SK-N-SH (cell line): ENCODE measurements around the gene CAPN7. TPM values are rescaled to one million over a fixed set of nuclear protein-coding genes. Genes with fewer than 3 reads are reported as not detected.

Experiments
- CTCF ChIA-PET: fragments of 300-600, 350-600 bp; formaldehyde crosslinking; extraction: SDS; loops from one replicate; lab custom pipeline; 2021; lab: Yijun Ruan, JAX
- POLR2A ChIA-PET: fragments of 350-600 bp; sonication (Branson Sonifier 250); formaldehyde crosslinking; extraction: SDS; loops from one replicate; lab custom pipeline; 2020; ENCODE audit warnings: antibody characterized with exemption, inconsistent platforms; lab: Yijun Ruan, JAX
- DNase-seq: peaks from one replicate; pipeline ENCODE4 v3.0.0; 2012
- H2AFZ ChIP-seq: fragments of 200-600 bp; sonication (generic); 2 replicates; pipeline ENCODE4 v1.8.1; 2016; ENCODE audit warnings: antibody characterized with exemption, mild to moderate bottlenecking, low read depth
- H3F3A ChIP-seq: fragments of 200-600 bp; sonication (generic); replicated peaks from 2 replicates; pipeline ENCODE3; 2016; ENCODE audit warnings: antibody characterized with exemption, mild to moderate bottlenecking; ENCODE audit not compliant: insufficient read depth
- H3K27ac ChIP-seq, 2 experiments: fragments of 200-500 bp in 1 of 2; fragments of 200-600 bp in 1 of 2; sonication (Bioruptor generic) in 1 of 2; sonication (generic), shearing (Covaris generic) in 1 of 2; 2 replicates each; pipeline versions ENCODE4 v1.5.1 to v1.6.1; 2014 to 2016; ENCODE audit warnings: low read depth in 2 of 2, inconsistent platforms in 1 of 2, low read length in 1 of 2, mild to moderate bottlenecking in 1 of 2, mixed read lengths in 1 of 2
- H3K27me3 ChIP-seq: fragments of 200-600 bp; sonication (generic), shearing (Covaris generic); 2 replicates; pipeline ENCODE4 v1.6.1; 2016; ENCODE audit warnings: mixed run types; ENCODE audit not compliant: insufficient read depth
- H3K36me3 ChIP-seq, 2 experiments: fragments of 200-500 bp in 1 of 2; fragments of 200-600 bp in 1 of 2; sonication (Bioruptor generic) in 1 of 2; sonication (generic) in 1 of 2; replicated peaks in 1 of 2; 2 replicates each; pipeline versions ENCODE3 to v1.5.1; 2014 to 2016; ENCODE audit warnings: low read length in 1 of 2, mild to moderate bottlenecking in 1 of 2; ENCODE audit not compliant: insufficient read depth in 2 of 2, control insufficient read depth in 1 of 2
- H3K4me1 ChIP-seq, 2 experiments: fragments of 200-500 bp in 1 of 2; fragments of 200-600 bp in 1 of 2; sonication (Bioruptor generic) in 1 of 2; sonication (generic), shearing (Covaris generic) in 1 of 2; 2 replicates each; pipeline versions ENCODE4 v1.5.1 to v1.6.1; 2014 to 2016; ENCODE audit warnings: low read depth in 1 of 2, low read length in 1 of 2, mixed run types in 1 of 2; ENCODE audit not compliant: insufficient read depth in 2 of 2, control insufficient read depth in 1 of 2
- H3K4me2 ChIP-seq: fragments of 200-600 bp; sonication (generic), shearing (Covaris generic); 2 replicates; pipeline ENCODE4 v1.6.1; 2017; ENCODE audit warnings: mixed run types
- H3K4me3 ChIP-seq, 2 experiments: fragments of 200-500 bp in 1 of 2; fragments of 200-600 bp in 1 of 2; sonication (Bioruptor generic) in 1 of 2; sonication (generic), shearing (Covaris generic) in 1 of 2; 2 replicates each; pipeline versions ENCODE4 v1.5.1 to v1.8.1; 2014 to 2016; ENCODE audit warnings: low read depth in 2 of 2, inconsistent platforms in 1 of 2, low read length in 1 of 2, mild to moderate bottlenecking in 1 of 2, mixed read lengths in 1 of 2, moderate library complexity in 1 of 2
- H3K79me2 ChIP-seq: fragments of 200-600 bp; sonication (generic); 2 replicates; pipeline ENCODE4 v1.8.1; 2017; ENCODE audit warnings: mild to moderate bottlenecking; ENCODE audit not compliant: insufficient read depth
- H3K9ac ChIP-seq: fragments of 200-600 bp; sonication (generic); 2 replicates; pipeline ENCODE4 v1.6.1; 2017; ENCODE audit warnings: mixed run types
- H3K9me2 ChIP-seq: fragments of 200-600 bp; sonication (generic); 2 replicates; pipeline ENCODE4 v1.6.1; 2017; ENCODE audit warnings: mixed run types
- H3K9me3 ChIP-seq: fragments of 200-600 bp; sonication (generic); 2 replicates; pipeline ENCODE4 v1.6.1; 2017; ENCODE audit warnings: mixed run types, mild to moderate bottlenecking, moderate library complexity
- H4K20me1 ChIP-seq: fragments of 200-600 bp; sonication (generic); 2 replicates; pipeline ENCODE4 v1.6.1; 2017; ENCODE audit warnings: mild to moderate bottlenecking, mixed run types; ENCODE audit not compliant: insufficient read depth
- CHD2 ChIP-seq: fragments of 150-350 bp; IDR thresholded peaks from 2 replicates; pipeline ENCODE4 v1.6.1; 2018; ENCODE audit warnings: low read length; ENCODE audit not compliant: partially characterized antibody
- ELF1 ChIP-seq: IDR thresholded peaks from 2 replicates; pipeline ENCODE4 v1.4.0; 2012
- EZH2phosphoT487 ChIP-seq: fragments of 200-600 bp; sonication (generic); IDR thresholded peaks from 2 replicates; pipeline ENCODE4 v1.6.1; 2017; ENCODE audit warnings: low read depth, mixed run types, mild to moderate bottlenecking, antibody characterized with exemption, moderate library complexity, borderline replicate concordance
- FOSL2 ChIP-seq: IDR thresholded peaks from 2 replicates; pipeline ENCODE4 v1.4.0; 2012; ENCODE audit warnings: low read depth, mild to moderate bottlenecking, moderate library complexity, borderline replicate concordance
- FOXM1 ChIP-seq: IDR thresholded peaks from 2 replicates; pipeline ENCODE4 v1.4.0; 2012; ENCODE audit warnings: low read depth, mild to moderate bottlenecking
- GATA2 ChIP-seq: sonication (generic); formaldehyde crosslinking; IDR thresholded peaks from 2 replicates; pipeline ENCODE4 v1.5.0; 2020; ENCODE audit warnings: mild to moderate bottlenecking, missing genetic modification reagents
- JUND ChIP-seq: IDR thresholded peaks from 2 replicates; pipeline ENCODE4 v1.4.0; 2012
- MEF2A ChIP-seq: IDR thresholded peaks from 2 replicates; pipeline ENCODE4 v1.4.0; 2012; ENCODE audit warnings: low read depth, borderline replicate concordance
- MXI1 ChIP-seq: IDR thresholded peaks from 2 replicates; pipeline ENCODE4 v1.6.1; 2012; ENCODE audit warnings: mild to moderate bottlenecking, low read depth, low read length, improper control_type of control experiment
- NFIC ChIP-seq: IDR thresholded peaks from 2 replicates; pipeline ENCODE4 v1.4.0; 2012; ENCODE audit warnings: borderline replicate concordance
- RAD21 ChIP-seq: IDR thresholded peaks from 2 replicates; pipeline ENCODE4 v1.6.1; 2012; ENCODE audit warnings: mild to moderate bottlenecking, low read length
- RCOR1 ChIP-seq: fragments of 150-350 bp; IDR thresholded peaks from 2 replicates; pipeline ENCODE4 v1.6.1; 2017; ENCODE audit warnings: antibody characterized with exemption, low read length
- TAF1 ChIP-seq: IDR thresholded peaks from 2 replicates; pipeline ENCODE4 v1.6.1; 2012; ENCODE audit warnings: low read depth, mild to moderate bottlenecking, low read length, moderate library complexity, borderline replicate concordance
- TCF12 ChIP-seq: IDR thresholded peaks from 2 replicates; pipeline ENCODE4 v1.4.0; 2012
- USF2 ChIP-seq: fragments of 150-350 bp; IDR thresholded peaks from 2 replicates; pipeline ENCODE4 v1.6.1; 2017; ENCODE audit warnings: antibody characterized with exemption, low read length, low read depth, borderline replicate concordance
- YY1 ChIP-seq: IDR thresholded peaks from 2 replicates; pipeline ENCODE4 v1.4.0; 2012; ENCODE audit warnings: low read depth, mild to moderate bottlenecking
- WGBS: methylation state at CpG from one replicate; pipeline ENCODE4 v1.1.6; 2017; ENCODE audit warnings: low lambda C conversion rate; 5-methylcytosine and 5-hydroxymethylcytosine counted together
- polyA plus RNA-seq, 3 experiments: library from polyadenylated mRNA; depleted of rRNA; stranded (reverse); fragments of >200 nt; gene quantifications; 2 replicates each; pipeline ENCODE4 v1.2.3, GENCODE V29; 2012
- TF ChIP-seq, protein P1 (sequence below): IDR thresholded peaks from 2 replicates; pipeline ENCODE4 v1.4.0; 2012; ENCODE audit warnings: low read depth, borderline replicate concordance
- TF ChIP-seq, protein P2 (sequence below): IDR thresholded peaks from 2 replicates; pipeline ENCODE4 v1.4.0; 2012; ENCODE audit warnings: low read depth
- TF ChIP-seq, protein P3 (sequence below): IDR thresholded peaks from 2 replicates; pipeline ENCODE4; 2012
- TF ChIP-seq, protein P4 (sequence below): fragments of 150-350 bp; IDR thresholded peaks from 2 replicates; pipeline ENCODE4 v1.6.1; 2016; ENCODE audit warnings: mild to moderate bottlenecking, low read depth, low read length

Gene CAPN7
- polyA plus RNA-seq, 1 of the 3 experiments (the other 2 are of a cell fraction): 7.3 TPM

- peaks cover 0 to 2% of the 10 kb centered on the region in 2 experiments; a peak in 1 of 4 replicates for H3K4me1 ChIP-seq
- H4K20me1 ChIP-seq: no peaks in the 10 kb centered on the region
- H3K36me3 ChIP-seq: peaks cover 38 to 44% of the 10 kb centered on the region in 2 experiments
- no peaks in the 10 kb centered on the region for H3K9me2 ChIP-seq
- no peak overlapping the region for H3K4me3 ChIP-seq
- CTCF ChIA-PET: interaction anchor here (0.6 to 8.0 kb wide), 2 partner anchors 18 to 146 kb away, joined by 3 to 85 read pairs; no protein-coding TSS in a partner anchor
- no peak overlapping the region for H3K9ac ChIP-seq
- TF ChIP-seq, protein P1, sequence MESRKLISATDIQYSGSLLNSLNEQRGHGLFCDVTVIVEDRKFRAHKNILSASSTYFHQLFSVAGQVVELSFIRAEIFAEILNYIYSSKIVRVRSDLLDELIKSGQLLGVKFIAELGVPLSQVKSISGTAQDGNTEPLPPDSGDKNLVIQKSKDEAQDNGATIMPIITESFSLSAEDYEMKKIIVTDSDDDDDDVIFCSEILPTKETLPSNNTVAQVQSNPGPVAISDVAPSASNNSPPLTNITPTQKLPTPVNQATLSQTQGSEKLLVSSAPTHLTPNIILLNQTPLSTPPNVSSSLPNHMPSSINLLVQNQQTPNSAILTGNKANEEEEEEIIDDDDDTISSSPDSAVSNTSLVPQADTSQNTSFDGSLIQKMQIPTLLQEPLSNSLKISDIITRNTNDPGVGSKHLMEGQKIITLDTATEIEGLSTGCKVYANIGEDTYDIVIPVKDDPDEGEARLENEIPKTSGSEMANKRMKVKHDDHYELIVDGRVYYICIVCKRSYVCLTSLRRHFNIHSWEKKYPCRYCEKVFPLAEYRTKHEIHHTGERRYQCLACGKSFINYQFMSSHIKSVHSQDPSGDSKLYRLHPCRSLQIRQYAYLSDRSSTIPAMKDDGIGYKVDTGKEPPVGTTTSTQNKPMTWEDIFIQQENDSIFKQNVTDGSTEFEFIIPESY: no peak
- TF ChIP-seq FOSL2: no peak
- TF ChIP-seq FOXM1: no peak
- no peak for TF ChIP-seq RCOR1
- TF ChIP-seq, protein P2, sequence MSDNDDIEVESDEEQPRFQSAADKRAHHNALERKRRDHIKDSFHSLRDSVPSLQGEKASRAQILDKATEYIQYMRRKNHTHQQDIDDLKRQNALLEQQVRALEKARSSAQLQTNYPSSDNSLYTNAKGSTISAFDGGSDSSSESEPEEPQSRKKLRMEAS: no peak
- TF ChIP-seq MEF2A: no peak
- TF ChIP-seq TAF1: no peak
- TF ChIP-seq MXI1: no peak
- TF ChIP-seq TCF12: no peak
- no peak for TF ChIP-seq RAD21
- no peak for TF ChIP-seq ELF1
- TF ChIP-seq, protein P3, sequence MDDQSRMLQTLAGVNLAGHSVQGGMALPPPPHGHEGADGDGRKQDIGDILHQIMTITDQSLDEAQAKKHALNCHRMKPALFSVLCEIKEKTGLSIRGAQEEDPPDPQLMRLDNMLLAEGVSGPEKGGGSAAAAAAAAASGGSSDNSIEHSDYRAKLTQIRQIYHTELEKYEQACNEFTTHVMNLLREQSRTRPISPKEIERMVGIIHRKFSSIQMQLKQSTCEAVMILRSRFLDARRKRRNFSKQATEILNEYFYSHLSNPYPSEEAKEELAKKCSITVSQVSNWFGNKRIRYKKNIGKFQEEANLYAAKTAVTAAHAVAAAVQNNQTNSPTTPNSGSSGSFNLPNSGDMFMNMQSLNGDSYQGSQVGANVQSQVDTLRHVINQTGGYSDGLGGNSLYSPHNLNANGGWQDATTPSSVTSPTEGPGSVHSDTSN: no peak
- no peak for TF ChIP-seq JUND
- TF ChIP-seq EZH2phosphoT487: no peak
- no peak for TF ChIP-seq GATA2 (CRISPR knock-in tag)
- no peaks in the 10 kb centered on the region for H3K27me3 ChIP-seq
- H3K79me2 ChIP-seq: no peaks in the 10 kb centered on the region
- no peaks in the 10 kb centered on the region for H3K9me3 ChIP-seq
- DNase-seq: no peak
- H3K4me2 ChIP-seq: no peak overlapping the region
- POLR2A ChIA-PET: no interaction called here
- H3K27ac ChIP-seq: no peak overlapping the region
- H3F3A ChIP-seq: peaks cover 4% of the 10 kb centered on the region
- no peak overlapping the region for H2AFZ ChIP-seq
Measured at GRCh38 chr3:15261274-15261673, 55.2 kb downstream of the CAPN7 start.

- DNase-seq: no peak
- no peaks in the 10 kb centered on the region for H3K27me3 ChIP-seq
- peaks cover 0 to 2% of the 10 kb centered on the region in 2 experiments; a peak in 1 of 4 replicates for H3K4me1 ChIP-seq
- no peak overlapping the region for H3K27ac ChIP-seq
- H3K4me3 ChIP-seq: no peak overlapping the region
- ChIA-PET POLR2A (no interaction called here), CTCF (interaction anchor here (0.6 to 8.0 kb wide), 3 partner anchors 17 to 336 kb away, joined by 3 to 85 read pairs (median 3); no protein-coding TSS in a partner anchor)
- H2AFZ ChIP-seq: no peak overlapping the region
- peaks cover 4% of the 10 kb centered on the region for H3F3A ChIP-seq
- no peaks in the 10 kb centered on the region for H3K9me3 ChIP-seq
- H4K20me1 ChIP-seq: no peaks in the 10 kb centered on the region
- H3K4me2 ChIP-seq: no peak overlapping the region
- peaks cover 31 to 36% of the 10 kb centered on the region in 2 experiments for H3K36me3 ChIP-seq
- H3K79me2 ChIP-seq: no peaks in the 10 kb centered on the region
- H3K9me2 ChIP-seq: no peaks in the 10 kb centered on the region
- no peak overlapping the region for H3K9ac ChIP-seq
- 96% methylated on average over 9 of the region's 9 CpGs for WGBS
- TF ChIP-seq, protein P1: no peak
- TF ChIP-seq NFIC: no peak
- TF ChIP-seq, protein P2: no peak
- TF ChIP-seq YY1: no peak
- TF ChIP-seq CHD2: no peak
- no peak for TF ChIP-seq TAF1
- TF ChIP-seq FOXM1: no peak
- TF ChIP-seq, protein P4, sequence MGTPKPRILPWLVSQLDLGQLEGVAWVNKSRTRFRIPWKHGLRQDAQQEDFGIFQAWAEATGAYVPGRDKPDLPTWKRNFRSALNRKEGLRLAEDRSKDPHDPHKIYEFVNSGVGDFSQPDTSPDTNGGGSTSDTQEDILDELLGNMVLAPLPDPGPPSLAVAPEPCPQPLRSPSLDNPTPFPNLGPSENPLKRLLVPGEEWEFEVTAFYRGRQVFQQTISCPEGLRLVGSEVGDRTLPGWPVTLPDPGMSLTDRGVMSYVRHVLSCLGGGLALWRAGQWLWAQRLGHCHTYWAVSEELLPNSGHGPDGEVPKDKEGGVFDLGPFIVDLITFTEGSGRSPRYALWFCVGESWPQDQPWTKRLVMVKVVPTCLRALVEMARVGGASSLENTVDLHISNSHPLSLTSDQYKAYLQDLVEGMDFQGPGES: no peak
- TF ChIP-seq USF2: no peak
- no peak for TF ChIP-seq EZH2phosphoT487
- no peak for TF ChIP-seq TCF12
- no peak for TF ChIP-seq ELF1
Measured at GRCh38 chr3:15262021-15262420, 56.0 kb downstream of the CAPN7 start.
